Measurements from ENCODE around the gene SSC4D.
A peak's percentile ranks its signal among the peaks of the same experiment; 100 is the strongest.
"Not testable (repeated sequence)": the region's sequence is repeated elsewhere in the genome, so short reads cannot be mapped to it uniquely, and the experiment has no call there.

Gene SSC4D

GRCh38 chr7:76381814-76382213 lies 27.7 kb downstream of the SSC4D start:
- DNase-seq: no peak

- no peak for DNase-seq
Measured at GRCh38 chr7:76380623-76380966, 28.9 kb downstream of the SSC4D start.

GRCh38 chr7:76377186-76377918 lies 32.1 kb downstream of the SSC4D start:
- DNase-seq: no peak

GRCh38 chr7:76375251-76375650 lies 34.2 kb downstream of the SSC4D start:
- no peak for DNase-seq

GRCh38 chr7:76372984-76373833 lies 36.3 kb downstream of the SSC4D start:
- DNase-seq: no peak

GRCh38 chr7:76371396-76371795 lies 38.1 kb downstream of the SSC4D start:
- no peak for DNase-seq

- no peak for DNase-seq
Measured at GRCh38 chr7:76369018-76369417, 40.5 kb downstream of the SSC4D start.

GRCh38 chr7:76368190-76368589 lies 41.3 kb downstream of the SSC4D start:
- DNase-seq: no peak

GRCh38 chr7:76364198-76364584 lies 45.3 kb downstream of the SSC4D start:
- no peak for DNase-seq

- DNase-seq: not testable (repeated sequence)
Measured at GRCh38 chr7:76363754-76364153, 45.7 kb downstream of the SSC4D start.

GRCh38 chr7:76359978-76360638 lies 49.4 kb downstream of the SSC4D start:
- no peak for DNase-seq

- peak; percentile 100 for DNase-seq
Measured at GRCh38 chr7:76359111-76359977, 50.2 kb downstream of the SSC4D start.

- peak; percentile 87 to 94 for DNase-seq
Measured at GRCh38 chr7:76358481-76359110, 50.9 kb downstream of the SSC4D start, which contains the start of gene YWHAG. TSS of gene YWHAG (minus strand) at chr7:76358991. CDS start at chr7:76358808, 183 bp downstream.

GRCh38 chr7:76358011-76358480 lies 51.5 kb downstream of the SSC4D start:
- peak; percentile 37 to 40 for DNase-seq

- no peak for DNase-seq
Measured at GRCh38 chr7:76357475-76358010, 52.0 kb downstream of the SSC4D start.

- DNase-seq: no peak
Measured at GRCh38 chr7:76356823-76357222, 52.7 kb downstream of the SSC4D start.

GRCh38 chr7:76356115-76356514 lies 53.4 kb downstream of the SSC4D start:
- no peak for DNase-seq

GRCh38 chr7:76354981-76355730 lies 54.3 kb downstream of the SSC4D start:
- no peak for DNase-seq

- no peak for DNase-seq
Measured at GRCh38 chr7:76354516-76354915, 55.0 kb downstream of the SSC4D start.

- DNase-seq: no peak
Measured at GRCh38 chr7:76353744-76354143, 55.8 kb downstream of the SSC4D start.

GRCh38 chr7:76352193-76352592 lies 57.3 kb downstream of the SSC4D start:
- no peak for DNase-seq

All from NCI-H1930 (cell line).